ENCODE results near the gene NF1. TPM values are rescaled to one million over a fixed set of nuclear protein-coding genes. Genes with fewer than 3 reads are reported as not detected.

The NF1 gene
- polyA plus RNA-seq, 3 donors, result 1.2 to 7.4 (median 2.1) TPM

- Histone ChIP-seq H3K4me2 (replicated peaks; ENCODE audit: extremely low read depth, low read length, poor library complexity, severe bottlenecking) (no peak overlapping the region), H3K4me1 (ENCODE audit: control insufficient read depth in 1 of 2, insufficient read depth in 2 of 2, low read length in 2 of 2) (no peaks in the 10 kb centered on the region), H3K79me2 (ENCODE audit: insufficient read depth, low read length) (peaks cover 15% of the 10 kb centered on the region), H3K4me3 (replicated peaks in 1 of 3; ENCODE audit: low read depth in 2 of 3, low read length in 3 of 3) (no peak overlapping the region), H3K27me3 (ENCODE audit: control insufficient read depth in 2 of 2, insufficient read depth in 2 of 2, low read length in 2 of 2) (no peaks in the 10 kb centered on the region), H3K9ac (ENCODE audit: insufficient read depth, low read length, poor library complexity, severe bottlenecking) (no peak overlapping the region), H4K20me1 (ENCODE audit: insufficient read depth, low read length) (no peaks in the 10 kb centered on the region), H2AFZ (ENCODE audit: insufficient read depth, low read depth, low read length, poor library complexity, severe bottlenecking) (no peak overlapping the region), H3K9me3 (replicated peaks in 1 of 2; ENCODE audit: control insufficient read depth in 1 of 2, insufficient read depth in 1 of 2, low read length in 2 of 2) (no peaks in the 10 kb centered on the region), H3K36me3 (replicated peaks in 1 of 2; ENCODE audit: control insufficient read depth in 1 of 2, insufficient read depth in 2 of 2, low read length in 2 of 2) (no peaks in the 10 kb centered on the region), H3K27ac (ENCODE audit: low read depth in 1 of 2, low read length in 2 of 2) (no peak overlapping the region)
- intact Hi-C loops (cut with micrococcal nuclease), result no loop called here
- Mint-ChIP-seq H3K4me1 (peaks cover 5% of the 10 kb centered on the region), H3K27me3 (ENCODE audit: low read depth in 3 of 3) (no peaks in the 10 kb centered on the region), H3K27ac (no peak overlapping the region), H3K4me3 (no peak overlapping the region), H3K9me3 (peaks cover 0 to 3% (median 0%) of the 10 kb centered on the region in 7 donors), H3K36me3 (peaks cover 4 to 19% of the 10 kb centered on the region in 2 donors)
- no peak for DNase-seq
- WGBS (ENCODE audit: insufficient coverage), result no CpG with 5 or more reads among the region's 3 CpGs
- TF ChIP-seq, protein P1, sequence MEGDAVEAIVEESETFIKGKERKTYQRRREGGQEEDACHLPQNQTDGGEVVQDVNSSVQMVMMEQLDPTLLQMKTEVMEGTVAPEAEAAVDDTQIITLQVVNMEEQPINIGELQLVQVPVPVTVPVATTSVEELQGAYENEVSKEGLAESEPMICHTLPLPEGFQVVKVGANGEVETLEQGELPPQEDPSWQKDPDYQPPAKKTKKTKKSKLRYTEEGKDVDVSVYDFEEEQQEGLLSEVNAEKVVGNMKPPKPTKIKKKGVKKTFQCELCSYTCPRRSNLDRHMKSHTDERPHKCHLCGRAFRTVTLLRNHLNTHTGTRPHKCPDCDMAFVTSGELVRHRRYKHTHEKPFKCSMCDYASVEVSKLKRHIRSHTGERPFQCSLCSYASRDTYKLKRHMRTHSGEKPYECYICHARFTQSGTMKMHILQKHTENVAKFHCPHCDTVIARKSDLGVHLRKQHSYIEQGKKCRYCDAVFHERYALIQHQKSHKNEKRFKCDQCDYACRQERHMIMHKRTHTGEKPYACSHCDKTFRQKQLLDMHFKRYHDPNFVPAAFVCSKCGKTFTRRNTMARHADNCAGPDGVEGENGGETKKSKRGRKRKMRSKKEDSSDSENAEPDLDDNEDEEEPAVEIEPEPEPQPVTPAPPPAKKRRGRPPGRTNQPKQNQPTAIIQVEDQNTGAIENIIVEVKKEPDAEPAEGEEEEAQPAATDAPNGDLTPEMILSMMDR (IDR thresholded peaks at IDR 0.05), result no peak
Measured at GRCh38 chr17:31126318-31126717, 31.5 kb downstream of the NF1 start.

DNA sequence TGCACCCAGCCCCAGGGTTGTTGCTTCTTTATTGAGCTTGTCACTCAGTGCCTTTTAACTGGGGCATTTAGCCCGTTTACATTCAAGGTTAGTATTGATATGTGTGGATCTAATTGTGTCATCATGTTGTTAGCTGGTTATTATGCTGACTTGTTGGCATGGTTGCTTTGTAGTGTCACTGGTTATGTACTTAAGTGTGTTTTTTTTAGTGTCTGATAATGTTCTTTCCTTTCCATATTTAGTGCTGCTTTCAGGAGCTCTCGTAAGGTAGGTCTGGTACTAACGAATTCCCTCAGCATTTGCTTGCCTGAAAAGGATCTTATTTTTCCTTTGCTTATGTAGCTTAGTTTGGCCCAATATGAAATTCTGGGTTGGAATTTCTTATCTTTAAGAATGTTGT lies 33.5 kb downstream of the NF1 start:
- TF ChIP-seq, protein P1 (IDR thresholded peaks at IDR 0.05), result no peak
- H3K27ac ChIP-seq (ENCODE audit: low read depth in 1 of 2, low read length in 2 of 2), result no peak overlapping the region
- H3K4me1 Mint-ChIP-seq, result peaks cover 7% of the 10 kb centered on the region
- peaks cover 10% of the 10 kb centered on the region for H3K79me2 ChIP-seq (ENCODE audit: insufficient read depth, low read length)
- no peaks in the 10 kb centered on the region for H3K36me3 ChIP-seq (replicated peaks in 1 of 2; ENCODE audit: control insufficient read depth in 1 of 2, insufficient read depth in 2 of 2, low read length in 2 of 2)
- no peaks in the 10 kb centered on the region for H3K9me3 ChIP-seq (replicated peaks in 1 of 2; ENCODE audit: control insufficient read depth in 1 of 2, insufficient read depth in 1 of 2, low read length in 2 of 2)
- H3K27me3 ChIP-seq (ENCODE audit: control insufficient read depth in 2 of 2, insufficient read depth in 2 of 2, low read length in 2 of 2), result no peaks in the 10 kb centered on the region
- no peak for DNase-seq
- H3K4me3 Mint-ChIP-seq, result no peak overlapping the region
- H3K4me3 ChIP-seq (replicated peaks in 1 of 3; ENCODE audit: low read depth in 2 of 3, low read length in 3 of 3), result no peak overlapping the region
- no peak overlapping the region for H2AFZ ChIP-seq (ENCODE audit: insufficient read depth, low read depth, low read length, poor library complexity, severe bottlenecking)
- no peak overlapping the region for H3K4me2 ChIP-seq (replicated peaks; ENCODE audit: extremely low read depth, low read length, poor library complexity, severe bottlenecking)
- H3K27me3 Mint-ChIP-seq (ENCODE audit: low read depth in 3 of 3), result no peaks in the 10 kb centered on the region
- peaks cover 5 to 20% of the 10 kb centered on the region in 2 donors for H3K36me3 Mint-ChIP-seq
- H3K9ac ChIP-seq (ENCODE audit: insufficient read depth, low read length, poor library complexity, severe bottlenecking), result no peak overlapping the region
- H3K9me3 Mint-ChIP-seq, result peaks cover 0 to 3% (median 0%) of the 10 kb centered on the region in 7 donors
- intact Hi-C loops (cut with micrococcal nuclease), result no loop called here
- no peak overlapping the region for H3K27ac Mint-ChIP-seq
- H3K4me1 ChIP-seq (ENCODE audit: control insufficient read depth in 1 of 2, insufficient read depth in 2 of 2, low read length in 2 of 2), result no peaks in the 10 kb centered on the region
- 80% methylated on average over 1 of the region's 3 CpGs for WGBS (ENCODE audit: insufficient coverage)
- H4K20me1 ChIP-seq (ENCODE audit: insufficient read depth, low read length), result no peaks in the 10 kb centered on the region
